Activated CD8-positive, alpha-beta memory T cell treated with anti-CD3 and anti-CD28 coated beads for 24 hours (primary cell): Measurements from ENCODE around the gene TMTC4.

Experiments
- DNase-seq: peaks from one replicate; pipeline ENCODE4 v3.0.0-alpha.2; 2020

Gene TMTC4

DNA sequence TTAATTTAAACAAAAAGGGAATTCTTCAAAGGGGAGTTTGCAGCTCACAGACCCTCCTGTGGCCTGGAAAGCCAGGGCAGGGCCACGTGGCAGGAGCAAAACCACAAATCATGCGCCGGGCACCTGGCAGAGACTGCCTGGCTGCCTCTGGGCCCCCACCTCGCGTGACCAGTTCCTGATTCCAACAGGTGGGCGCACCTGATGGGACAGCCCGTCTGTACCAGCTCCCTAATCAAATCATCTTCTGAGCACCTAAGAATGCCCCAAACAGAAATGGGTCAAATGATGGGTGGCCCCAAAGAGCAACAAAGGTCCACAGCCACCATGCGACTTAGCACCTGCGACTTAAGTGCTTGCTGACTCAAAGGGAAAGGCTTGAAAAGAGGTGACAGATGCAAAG, 9.2 kb downstream of the TMTC4 start:
- peak; percentile 28 for DNase-seq

DNA sequence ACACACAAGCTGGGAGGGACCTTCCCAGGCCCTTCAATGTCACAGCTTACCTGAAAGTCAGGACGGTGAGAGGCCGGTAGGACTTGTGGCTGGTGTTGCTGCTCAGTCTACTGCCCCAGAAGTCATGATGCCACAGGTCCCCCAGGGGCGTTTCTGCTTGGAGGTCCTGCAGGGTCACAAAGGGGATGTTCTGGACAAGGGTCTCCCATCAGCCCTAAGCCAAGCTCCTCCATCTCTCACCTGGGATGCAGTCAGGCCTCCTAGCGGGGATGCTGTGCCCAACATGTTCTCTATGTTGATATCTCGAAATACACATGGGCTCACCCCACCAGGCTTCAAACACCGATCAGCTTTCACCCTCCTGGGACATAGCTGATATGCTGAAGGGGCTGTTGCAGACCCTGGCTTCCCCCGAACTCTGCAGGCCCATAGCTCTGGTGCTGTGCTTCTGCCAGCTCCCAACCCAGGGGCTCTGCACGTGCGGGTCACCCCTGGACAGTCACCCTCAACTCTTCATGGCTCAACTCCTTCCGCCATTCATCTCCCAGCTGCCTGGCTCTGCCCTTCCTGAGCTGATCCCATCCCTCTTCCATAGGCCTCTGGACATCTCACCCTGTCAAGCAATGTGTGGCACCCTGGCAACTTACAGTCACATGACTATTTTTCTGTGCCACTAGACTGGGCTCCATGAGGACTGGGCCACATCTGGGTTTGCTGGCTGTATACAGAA, 10.3 kb downstream of the TMTC4 start:
- DNase-seq: peak; percentile 32

DNA sequence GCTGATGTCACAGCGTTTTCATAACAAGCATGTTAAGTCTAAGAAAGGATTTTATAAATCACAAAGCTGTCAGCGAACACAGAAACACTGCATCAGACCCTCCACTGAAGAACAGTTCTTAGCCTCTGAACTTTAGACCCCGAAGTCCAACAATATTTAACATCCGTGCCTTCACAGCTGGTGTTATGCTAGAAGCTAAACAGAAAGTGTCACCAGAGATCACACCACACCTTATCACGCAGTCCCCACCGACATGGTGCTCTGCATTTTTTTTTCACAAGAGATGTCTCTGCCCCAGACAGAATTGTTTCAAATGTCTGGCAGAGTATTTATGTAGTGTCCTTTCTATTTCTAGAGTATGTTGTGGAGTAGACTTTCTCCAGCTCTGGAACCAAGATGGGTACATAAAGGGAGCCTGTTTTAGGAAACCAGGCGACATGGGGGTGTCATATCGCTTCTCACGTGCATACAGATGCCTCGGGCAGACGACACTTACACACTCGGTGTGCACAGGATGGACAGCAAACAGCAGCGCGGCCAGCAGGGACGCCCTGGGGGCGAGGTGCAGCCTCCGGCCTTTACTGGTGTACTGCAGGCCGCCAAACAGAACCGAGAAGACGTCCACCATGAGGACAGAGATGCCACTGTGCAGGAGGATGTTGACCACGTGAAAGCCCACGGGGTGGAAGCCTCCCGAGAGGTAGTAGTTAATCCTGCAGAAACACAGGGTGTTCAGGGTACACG, 12.0 kb downstream of the TMTC4 start:
- DNase-seq: peak; percentile 28

DNA sequence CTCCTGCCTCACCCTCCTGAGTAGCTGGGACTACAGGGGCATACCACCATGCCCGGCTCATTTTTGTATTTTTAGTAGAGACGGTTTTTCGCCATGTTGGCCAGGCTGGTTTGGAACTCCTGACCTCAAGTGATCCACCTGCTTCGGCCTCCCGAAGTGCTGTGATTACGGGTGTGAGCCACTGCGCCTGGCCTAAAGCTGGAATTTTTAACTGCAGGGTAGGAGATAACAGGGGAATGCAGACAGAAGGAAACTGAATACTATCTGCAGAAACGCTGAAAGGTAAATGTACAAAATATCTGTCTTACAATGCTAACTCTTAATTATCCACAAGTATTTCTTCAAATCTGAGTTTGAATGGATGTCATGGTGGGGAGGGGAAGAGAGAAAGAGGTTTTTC, 13.8 kb downstream of the TMTC4 start:
- DNase-seq: no peak

DNA sequence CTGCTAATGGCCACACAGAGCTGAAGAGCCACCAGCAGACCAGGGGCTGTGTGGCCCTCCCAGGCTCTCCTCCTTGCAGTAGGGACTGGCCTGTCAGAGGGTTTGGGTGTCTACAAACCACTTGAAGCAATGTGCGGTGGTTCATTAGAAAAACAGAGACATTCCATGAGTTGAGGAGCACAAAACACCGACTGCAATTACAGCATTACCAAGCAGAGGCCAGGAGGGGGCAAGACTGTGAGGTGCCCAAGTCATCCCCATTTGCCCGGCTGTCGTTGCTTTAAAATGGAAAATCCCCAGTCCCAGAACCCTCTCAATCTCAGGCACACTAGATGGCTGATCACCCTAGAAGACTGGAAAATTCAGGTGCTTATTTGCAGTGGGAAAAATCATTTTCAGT, 15.0 kb downstream of the TMTC4 start:
- no peak for DNase-seq

DNA sequence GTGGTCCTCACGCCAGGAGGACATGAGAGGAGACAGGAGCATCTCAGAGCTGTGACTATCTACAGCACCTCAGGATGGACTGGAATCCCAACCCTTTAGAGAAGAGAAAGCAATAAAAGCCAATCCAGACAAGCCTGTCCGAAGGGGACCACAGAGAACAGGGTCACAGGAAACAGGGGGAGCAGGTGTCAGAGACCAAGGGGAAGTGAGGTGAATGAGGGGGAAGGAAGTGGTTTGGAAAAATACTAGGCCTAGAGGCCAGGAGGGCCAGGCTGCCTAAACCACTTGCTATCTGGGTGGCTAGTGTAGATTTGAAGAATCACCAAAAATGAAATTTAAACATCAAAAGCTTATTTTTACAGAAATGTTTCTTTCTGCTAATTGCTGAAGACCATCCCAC, 16.2 kb downstream of the TMTC4 start:
- no peak for DNase-seq

DNA sequence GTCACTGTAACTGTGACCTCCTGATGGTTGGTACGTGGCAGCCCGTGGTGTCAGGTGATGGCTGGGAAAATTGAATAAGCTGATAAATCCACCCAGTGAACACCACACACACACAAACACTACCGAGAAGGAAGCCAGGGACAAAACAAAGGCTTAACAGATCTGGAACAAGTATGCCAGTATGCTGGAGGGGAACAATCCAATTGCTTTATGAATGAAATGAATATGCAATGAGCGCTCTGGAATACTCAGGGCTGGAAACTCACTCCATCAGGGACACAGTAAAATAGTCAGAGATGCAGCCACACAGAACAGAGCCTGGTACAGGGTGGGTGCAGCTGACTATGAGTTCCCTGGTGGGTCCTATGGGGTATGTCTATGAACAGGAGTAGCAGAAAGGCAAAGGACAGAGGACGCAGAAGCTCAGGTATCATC, 16.7 kb downstream of the TMTC4 start:
- DNase-seq: no peak

DNA sequence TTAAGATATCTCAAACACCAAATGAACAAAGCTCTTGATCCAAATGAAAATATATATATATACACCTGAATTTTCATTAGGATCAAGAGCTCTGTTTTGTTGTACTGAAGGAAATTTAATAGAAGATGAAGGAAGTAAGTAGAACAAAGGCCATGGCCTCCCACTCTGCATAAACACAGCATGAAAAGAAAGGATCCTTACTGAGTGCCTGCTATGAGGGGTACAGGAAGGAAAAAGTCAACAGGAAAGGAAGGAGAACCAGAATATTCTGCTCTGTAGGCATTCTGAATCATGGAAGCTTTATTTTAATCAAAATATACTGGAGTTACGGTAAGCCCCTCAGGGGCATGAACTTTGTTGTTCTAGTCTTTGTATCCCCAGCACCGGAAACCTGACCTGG, 22.1 kb downstream of the TMTC4 start:
- DNase-seq: no peak

DNA sequence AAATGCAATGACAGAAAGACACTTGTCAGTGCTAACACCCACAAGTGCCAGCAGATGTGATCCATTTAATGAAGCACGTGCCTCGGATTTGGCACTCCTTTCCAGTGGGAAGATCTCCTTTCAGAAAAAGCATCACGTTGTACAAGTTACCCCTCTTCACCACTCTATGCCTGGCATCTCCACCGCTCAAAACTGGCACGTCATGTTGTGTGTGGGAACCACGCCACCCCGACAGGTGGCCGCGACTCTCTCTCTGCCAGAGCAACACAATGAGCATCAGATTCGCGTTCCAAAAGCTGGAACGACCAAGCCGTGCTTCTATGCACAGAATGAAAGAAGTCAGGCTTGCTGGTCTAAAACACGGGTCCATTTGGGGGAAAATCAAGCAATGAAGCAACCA, 24.3 kb downstream of the TMTC4 start:
- no peak for DNase-seq

DNA sequence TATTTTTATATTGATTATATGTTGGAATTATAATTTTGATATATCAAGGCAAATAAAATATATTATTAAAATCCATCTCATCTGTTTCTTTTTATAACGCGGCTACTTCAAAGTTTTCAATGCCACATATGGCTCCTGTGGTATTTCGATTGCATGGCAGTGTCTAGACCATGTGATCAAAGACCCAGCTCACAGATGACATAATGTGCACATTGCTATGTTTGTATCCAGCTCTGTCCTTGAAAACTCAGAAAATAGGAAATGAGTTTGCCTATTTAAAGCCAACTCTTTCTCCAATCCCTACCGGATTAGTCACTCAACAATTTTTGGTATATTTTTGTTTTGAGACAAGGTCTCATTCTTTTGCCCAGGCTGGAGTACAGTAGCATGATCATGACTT, 26.2 kb downstream of the TMTC4 start:
- no peak for DNase-seq

DNA sequence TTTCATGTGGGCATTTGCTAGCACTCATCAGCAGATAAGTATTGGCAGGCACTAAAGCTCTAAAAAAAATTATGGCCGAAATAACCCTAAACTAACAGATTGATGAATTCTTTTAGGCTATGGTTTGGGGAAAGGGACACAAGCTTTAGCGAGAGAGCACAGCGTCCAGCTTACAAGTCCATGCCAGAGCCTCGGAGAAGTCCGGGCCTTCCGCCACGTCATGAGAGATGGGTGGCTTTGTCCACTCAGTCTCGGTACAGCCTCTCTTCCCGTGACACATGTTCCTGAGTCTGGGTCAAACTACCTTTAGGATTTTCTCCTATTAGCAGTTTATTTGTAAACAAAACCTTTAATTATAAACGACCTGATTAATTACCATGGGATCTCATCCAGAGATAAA, 27.7 kb downstream of the TMTC4 start:
- no peak for DNase-seq

DNA sequence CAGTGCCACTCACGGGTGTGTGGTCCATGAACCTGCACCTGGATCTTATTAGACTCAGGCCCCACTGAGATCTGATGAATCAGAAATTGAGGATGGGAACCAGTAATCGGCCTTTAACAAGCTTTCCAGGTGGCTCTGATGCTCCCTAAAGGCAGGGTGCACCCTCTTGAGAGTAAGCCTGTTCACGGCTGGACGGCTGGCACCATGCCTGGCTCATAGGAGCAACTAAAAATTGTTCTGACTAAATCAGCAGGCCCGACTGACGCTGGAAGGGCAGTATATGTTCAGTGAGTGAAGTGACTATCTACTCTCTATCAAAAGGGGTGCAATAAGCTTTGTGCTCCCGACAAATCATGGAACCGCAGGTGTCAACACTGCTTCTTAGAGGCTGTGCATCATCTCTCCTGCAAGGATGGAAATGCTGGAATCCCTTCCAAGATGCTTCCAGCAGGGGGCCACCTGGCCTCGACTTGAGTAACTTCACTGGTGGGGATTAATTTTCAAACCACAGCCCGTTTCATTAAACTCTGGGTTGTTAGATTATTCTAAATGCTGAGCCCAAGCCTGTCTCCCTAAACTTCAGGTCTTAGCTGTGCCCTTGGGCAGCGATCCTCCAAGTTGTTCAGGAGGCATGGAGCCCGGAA, 28.4 kb downstream of the TMTC4 start:
- DNase-seq: no peak

DNA sequence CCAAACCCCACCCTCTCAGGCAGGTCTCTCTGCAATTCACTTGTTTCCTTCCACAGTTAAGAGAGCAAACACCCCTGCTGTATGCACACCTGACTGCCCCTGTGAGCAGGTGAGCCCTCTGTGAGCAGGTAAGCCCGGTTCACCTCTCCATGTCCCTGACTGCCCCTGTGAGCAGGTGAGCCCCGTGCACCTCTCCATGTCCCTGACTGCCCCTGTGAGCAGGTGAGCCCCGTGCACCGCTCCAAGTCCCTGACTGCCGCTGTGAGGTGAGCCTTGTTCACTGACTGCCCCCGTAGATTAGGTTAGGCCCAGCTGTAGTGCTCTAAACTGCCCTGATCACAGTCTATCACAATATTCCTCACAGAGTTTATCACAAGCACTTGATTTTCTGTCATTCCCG, 29.2 kb downstream of the TMTC4 start:
- no peak for DNase-seq

DNA sequence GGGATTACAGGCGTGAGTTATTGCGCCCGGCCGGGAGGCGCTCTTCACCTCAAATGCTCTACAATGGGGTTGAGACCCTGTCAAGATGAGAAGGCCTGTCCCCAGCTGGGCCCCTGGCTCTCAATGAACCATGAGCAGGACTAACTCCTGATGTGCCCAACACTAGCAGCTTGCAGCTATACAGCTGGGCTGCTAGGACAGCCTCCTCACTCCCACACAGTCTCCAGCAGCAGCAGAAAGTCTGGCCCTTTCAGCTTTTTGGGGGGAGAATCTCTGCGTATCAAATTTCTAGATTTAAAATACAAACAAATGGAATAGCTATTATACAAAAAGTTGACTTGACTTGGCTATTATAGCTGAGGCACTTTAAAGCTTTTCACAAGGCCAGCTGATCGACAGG, 30.2 kb downstream of the TMTC4 start:
- DNase-seq: no peak

DNA sequence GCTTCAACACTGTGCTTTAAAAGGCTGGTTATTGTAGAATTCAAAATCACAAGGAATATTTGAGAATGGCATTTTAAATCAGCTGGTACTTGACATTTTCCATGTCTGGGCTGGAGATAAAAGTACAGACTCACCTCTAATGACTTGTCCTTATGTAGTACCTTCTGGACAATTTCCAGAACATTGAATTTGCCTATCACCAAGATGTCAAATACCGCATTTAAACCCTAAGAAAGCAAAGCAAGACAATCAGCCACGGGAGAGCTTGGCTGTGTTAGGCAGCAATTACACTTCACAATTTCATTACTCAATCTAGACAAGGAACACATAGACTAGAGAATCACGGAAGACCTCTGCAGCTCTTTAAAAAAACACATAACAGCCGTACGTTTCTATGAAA, 36.8 kb downstream of the TMTC4 start:
- no peak for DNase-seq

DNA sequence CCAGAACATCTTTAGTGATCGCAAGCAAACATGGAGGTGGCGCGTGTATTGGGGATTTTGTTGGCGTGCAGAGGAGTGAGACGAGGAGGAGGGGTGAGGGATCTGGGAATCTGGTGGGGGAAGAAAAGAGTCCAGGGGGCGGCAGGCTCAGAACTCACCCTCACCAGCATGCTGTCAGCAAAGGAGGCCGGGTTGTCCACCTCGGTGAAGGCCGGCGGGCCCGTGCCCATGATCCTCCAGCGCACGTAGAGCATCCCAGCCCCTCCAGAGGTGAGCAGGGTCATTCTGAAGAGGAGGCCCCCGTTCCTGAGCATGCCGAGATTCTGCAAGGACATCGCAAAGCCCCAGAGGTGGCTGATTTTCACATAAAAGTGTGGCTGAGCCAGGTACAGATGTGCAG, 37.2 kb downstream of the TMTC4 start:
- DNase-seq: no peak

DNA sequence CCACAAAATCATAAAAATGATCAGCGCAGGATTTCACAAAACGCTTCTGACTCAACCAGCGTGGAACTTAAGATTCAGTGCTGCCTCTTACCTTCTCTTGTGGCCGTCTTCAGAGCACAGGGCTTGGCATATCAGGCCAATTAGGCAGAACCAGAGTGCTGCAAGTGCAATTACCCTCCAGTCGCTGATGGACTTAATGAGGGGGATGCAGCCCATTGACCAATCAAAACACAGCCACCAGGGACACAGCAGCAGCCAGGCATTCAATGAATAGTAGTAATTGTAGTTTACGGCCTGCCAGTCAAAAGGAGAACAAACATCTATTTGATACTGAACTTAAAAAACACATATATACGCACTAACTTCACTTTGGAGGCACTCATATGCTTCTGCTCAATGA, 38.2 kb downstream of the TMTC4 start:
- DNase-seq: no peak

DNA sequence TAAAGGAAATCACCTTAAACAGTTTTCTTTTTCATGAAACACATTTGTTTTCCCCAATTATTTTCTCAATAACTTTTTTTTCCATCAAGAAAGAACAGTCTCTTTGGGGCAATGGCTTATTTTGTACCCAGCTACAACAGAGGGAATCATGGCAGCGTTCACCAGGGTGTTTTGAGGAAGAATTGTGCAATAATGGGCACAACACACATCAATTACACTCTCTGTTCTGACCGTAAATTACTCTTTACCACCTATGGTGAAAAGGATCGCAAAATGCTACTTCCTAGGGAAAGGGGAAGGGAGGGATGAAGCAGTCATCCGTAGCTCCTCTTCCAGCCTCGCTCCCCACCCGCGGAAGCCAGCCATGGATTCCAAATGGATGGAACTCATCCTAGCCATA, 38.6 kb downstream of the TMTC4 start:
- no peak for DNase-seq

DNA sequence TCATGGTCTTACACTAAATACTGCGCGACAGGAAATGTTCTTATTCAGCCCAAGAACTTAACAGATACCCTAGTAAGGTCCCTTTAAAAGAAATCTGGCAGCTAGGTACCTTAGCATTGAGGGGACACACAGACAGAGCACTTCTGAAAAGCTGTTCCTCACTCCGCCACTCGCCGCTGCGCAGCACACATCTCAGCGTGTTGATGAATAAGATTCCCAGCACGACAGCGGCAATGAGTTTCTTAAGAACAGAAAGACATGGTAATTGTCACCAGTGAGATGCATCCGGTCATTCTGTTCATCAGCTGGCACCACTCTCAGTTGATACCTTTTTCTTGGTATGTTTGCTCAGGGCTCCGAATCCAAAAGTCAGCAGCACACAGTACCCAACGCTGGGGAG, 39.9 kb downstream of the TMTC4 start:
- no peak for DNase-seq

DNA sequence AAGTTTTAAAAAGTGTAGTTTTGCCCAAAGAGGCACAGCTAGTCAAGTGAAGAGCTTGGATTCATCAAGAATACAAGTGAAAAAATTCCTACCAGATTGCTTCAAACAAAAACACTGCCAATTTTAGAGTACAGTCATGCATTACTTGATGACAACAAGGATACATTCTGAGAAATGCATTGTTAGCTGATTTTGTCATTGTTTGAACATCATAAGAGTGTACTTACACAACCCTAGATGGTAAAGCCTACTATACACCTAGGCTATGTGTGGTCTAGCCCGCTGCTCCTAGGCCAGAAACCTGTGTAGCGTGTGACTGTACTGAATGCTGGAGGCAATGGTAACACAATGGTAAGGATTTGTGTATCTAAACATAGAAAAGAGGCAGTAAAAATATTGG, 41.1 kb downstream of the TMTC4 start:
- DNase-seq: no peak

DNA sequence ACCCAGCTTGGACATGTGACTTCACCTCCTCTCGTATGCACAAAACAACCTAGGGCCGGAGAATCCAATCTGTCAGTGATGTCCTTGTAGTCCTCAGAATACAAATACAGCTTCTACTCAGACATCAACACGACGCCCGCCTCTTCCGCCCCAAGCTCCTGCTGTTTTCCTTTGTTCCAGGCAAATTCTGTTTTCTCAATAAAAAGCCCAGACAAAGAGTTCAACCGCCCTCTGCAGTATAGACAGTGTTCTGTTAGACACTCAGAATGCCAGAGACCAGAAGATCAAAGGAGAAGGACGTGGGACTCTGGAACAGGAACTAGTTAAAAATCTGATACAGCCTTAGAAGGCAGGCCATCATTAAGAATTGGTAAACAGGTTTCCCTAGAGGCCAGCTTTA, 44.0 kb downstream of the TMTC4 start:
- no peak for DNase-seq

DNA sequence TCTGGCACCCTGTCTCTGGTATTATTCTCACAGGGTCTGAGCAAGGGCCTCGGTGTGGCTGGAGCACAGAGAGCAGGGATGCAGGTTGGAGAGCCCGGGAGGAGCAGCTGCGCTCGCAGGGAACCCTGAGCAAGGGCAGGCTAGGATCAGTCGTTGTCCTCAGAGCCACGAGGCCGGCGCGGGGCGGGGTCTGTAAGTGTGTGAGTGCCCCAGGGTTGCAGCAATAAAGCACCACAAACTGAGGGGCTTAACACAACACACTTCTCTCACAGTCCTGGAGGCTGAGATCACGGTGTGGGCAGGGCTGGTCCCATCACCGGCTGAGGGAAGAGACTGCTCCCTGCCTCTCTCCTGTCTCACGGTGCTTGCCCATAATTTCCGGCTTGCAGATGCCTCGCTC, 47.5 kb downstream of the TMTC4 start:
- DNase-seq: no peak

DNA sequence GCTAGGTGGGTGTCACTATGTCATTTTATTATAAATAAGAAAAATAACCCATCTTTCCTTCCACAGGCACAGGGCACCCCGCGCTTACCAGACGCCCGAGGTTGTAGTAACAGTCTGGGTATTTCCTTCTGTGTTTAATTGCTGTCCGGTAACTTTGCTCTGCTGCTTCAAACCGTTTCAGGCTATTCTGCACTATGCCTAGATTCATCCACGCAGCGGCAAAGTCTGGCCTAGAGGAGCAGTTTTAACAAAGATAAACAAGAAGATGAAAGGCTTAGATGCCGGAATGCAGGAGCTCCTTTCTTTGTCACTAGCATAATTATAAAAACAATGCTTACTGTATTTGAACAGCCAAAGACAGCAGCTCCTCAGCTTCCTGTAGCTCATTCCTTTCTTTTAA, 49.1 kb downstream of the TMTC4 start:
- no peak for DNase-seq

DNA sequence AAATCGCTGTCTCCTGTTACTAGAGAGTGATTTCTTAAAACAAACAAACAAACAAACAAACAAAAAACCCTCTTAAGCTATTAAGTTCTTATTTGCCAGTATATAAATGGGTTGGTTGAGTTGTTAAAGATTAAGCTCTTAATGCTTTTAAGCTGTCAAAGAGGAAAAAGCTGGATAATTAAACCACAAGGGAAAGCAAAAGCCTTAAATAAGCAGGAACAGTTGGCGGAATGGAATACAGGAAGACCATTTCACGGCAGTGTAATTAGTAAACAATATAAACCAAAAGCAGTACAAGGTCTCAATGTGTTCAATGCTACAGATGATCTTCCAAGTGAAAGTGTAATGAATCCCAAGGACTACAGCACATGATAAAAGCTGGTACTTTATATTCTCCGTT, 53.8 kb downstream of the TMTC4 start:
- DNase-seq: no peak
